Right ventricle myocardium superior (tissue), 1 donor: ENCODE results near the gene VSX1. TPM values are rescaled to one million over a fixed set of nuclear protein-coding genes. Genes with fewer than 3 reads are reported as not detected.

ENCODE experiments used
- ATAC-seq: fragments of 200-7000 bp; cut with Tn5 transposase; one replicate; pipeline ENCODE4 v1.9.1; 2020; ENCODE audit warnings: mild to moderate bottlenecking; ENCODE audit not compliant: poor library complexity
- DNase-seq: peaks from one replicate; pipeline ENCODE4 v3.0.0-alpha.2; 2020
- intact Hi-C: fragments of 100-400 bp; cut with DNase I; formaldehyde crosslinking; loops from one replicate; pipeline ENCODE4 v1.11.2; 2022
- total RNA-seq: library from RNA; stranded (reverse); fragmentation: NEBNext Ultra II Directional; extraction: Animal tissue kit (Norgen Biotek cat#: 25700); gene quantifications from one replicate; pipeline ENCODE4 v1.2.1, GENCODE V29; 2021
- donor health status: DM: no; HTN: yes; CAD: no; lungs with severe emphysema.

Gene VSX1
- total RNA-seq, 1 donor from 2014 or later: 0.30 TPM

DNA sequence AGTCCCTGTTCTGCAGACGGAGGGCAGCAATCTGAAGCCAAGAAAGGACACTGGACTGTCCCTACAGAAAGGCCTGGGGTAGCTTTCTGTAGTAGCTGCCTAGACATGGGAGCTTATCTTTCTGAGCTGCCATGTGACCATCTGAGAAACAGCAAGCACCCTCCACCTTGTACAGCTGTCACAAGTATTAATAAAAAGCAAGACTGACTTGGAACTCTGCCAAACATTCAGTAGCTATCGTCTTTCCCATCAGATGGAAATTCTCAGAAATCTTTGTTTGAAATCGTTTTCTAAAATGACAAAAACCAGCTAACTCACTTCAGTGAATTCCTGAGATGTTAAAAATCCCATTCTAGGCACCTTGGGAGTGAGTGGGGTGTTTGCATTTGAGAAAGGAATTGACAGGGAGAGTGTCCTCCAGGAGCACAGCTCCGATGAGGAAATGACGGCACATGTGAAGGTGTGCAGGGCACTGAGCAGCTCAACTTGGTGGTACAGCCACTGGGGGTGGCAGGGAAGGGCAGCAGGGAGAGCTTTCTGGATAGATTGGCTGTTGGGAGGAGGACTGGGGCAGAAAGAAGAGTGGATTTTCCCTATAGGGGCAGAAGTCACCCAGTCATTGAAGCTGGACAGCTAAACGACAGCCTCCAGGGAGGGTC, 48.5 kb downstream of the VSX1 start:
- DNase-seq (no peak), ATAC-seq (peak; percentile 53)
- intact Hi-C loops: no loop called here

DNA sequence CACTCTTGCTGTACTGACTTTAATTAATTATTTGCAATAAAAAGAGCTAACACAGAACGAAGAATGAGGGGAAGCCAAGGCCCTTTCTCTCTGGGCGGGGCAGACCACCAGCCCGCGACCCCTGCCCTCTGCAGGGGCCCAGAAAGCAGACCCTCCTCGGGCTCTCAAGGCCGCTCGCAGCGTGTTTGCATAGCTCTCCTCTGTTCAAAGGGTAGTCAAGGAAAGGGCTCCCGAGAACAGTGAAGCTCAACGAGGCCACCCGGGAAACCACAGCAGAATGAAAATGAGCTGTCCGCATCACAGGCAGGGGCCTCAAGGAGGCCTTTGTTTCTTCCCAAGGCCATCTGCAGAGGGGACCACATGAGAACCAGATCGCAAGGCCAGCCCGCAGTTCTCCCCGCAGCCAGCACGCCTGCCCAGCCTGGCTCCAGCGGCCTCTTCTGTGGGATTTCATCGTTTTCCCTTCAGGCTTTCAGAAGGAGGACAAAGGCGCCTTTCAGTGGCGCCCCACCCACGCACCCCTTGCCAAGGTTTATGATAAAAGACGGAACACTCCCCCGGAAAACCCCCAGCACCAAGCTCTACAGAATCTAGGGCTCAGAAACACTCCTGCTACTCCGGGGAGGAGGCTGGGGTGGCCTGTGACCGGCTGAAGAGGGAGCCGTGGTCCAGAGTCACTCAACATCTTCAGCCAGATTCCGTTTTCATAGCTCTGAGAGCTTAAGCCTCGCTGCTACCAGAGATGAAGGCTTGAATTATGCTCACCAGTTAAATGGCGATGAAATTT, 49.3 kb downstream of the VSX1 start:
- intact Hi-C loops: no loop called here
- ATAC-seq: peak; percentile 70
- DNase-seq: peak; percentile 84

DNA sequence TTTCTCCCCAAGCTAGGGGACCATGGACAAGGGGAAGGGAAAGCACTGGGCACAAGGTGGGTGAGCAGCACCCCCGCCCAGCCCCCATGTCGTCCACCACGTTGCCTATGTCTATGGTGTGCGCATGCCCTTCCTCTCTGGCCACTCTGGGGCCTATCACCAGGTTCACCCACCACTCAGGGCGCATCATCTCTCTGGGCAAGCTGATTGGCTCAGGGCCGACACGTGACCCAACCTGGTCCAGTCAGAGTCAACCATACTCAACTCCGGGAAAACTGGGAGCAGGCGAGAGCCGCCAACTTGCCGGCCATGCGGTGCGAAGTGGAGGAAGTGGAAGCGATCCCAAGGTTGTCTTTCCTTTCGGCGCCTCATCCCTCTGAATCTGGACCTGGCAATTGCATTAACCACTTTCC, 49.9 kb downstream of the VSX1 start:
- ATAC-seq (no peak), DNase-seq (no peak)
- intact Hi-C loops: no loop called here

DNA sequence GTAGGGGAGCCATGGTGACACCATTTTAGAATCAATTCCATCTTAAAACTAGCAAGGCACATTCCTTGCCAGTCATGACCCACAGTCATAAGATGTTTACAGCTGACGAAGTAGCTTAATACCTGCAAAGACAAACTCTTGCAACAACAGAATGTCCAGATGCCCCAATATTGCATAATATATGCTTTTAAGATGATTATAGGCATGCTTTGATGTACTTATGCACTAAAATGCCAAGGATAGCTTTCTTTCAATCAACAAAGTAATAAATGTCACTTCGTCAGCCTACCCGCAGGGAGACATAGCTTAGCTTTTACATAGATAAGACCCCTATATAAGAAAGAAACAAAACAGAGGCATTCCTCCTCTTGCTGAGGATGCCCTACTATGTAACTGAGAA, 50.7 kb downstream of the VSX1 start:
- intact Hi-C loops: no loop called here
- ATAC-seq: no peak
- DNase-seq: no peak

DNA sequence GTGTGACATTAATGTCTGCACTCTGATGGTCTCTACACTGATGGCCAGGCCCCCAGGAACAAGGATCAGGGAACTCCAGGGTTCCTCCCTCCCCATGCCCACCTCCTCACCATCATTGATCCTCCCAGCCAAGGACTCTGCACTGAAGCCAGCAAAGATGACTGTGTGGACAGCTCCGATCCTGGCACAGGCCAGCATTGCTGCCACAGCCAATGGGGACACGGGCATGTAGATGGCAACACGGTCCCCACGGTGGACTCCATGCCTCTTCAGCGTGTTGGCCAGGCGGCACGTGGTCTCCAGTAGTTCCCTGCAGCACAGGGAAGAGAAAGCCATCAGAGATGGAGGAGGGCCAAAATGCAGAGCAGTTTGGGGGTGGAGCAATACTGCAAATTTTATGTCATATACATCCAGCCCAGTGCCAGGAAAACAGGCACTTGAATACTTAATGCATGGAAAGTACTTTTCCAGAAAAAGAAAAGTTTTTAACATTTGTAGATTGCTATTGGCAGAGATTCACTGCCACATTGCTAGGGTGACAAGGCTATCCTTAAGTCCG, 51.2 kb downstream of the VSX1 start:
- ATAC-seq (no peak), DNase-seq (no peak)
- intact Hi-C loops: no loop called here

DNA sequence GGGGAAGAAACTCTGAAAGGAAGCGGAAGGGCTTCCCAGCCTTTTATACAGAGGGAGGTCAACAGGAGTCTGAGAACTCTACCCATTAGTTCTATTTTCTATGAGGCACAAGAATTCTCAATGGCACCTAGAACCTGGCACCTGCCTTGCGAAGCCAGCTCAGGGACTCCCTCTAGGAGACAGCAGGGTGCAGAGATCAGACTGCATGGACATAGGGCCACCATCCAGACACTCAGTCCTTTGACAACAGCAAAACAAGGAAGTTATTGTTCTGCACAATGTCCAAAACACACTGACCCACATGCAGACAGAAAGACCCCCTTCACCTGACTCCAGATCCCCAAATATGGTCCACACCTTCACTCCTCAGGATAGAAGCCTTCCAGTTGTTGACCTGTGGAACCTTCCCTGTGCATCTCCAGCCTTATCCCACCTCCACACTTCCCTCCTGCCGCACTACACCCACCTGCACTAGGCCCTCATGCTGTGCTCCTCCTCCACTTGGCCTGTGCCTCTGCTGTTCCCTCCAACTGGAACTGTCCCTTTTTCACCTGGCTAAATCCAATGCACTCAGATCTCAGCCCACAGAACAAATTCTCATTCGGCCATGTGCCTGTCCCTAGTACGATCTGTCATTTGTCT, 51.8 kb downstream of the VSX1 start:
- ATAC-seq (no peak), DNase-seq (no peak)
- intact Hi-C loops: no loop called here

DNA sequence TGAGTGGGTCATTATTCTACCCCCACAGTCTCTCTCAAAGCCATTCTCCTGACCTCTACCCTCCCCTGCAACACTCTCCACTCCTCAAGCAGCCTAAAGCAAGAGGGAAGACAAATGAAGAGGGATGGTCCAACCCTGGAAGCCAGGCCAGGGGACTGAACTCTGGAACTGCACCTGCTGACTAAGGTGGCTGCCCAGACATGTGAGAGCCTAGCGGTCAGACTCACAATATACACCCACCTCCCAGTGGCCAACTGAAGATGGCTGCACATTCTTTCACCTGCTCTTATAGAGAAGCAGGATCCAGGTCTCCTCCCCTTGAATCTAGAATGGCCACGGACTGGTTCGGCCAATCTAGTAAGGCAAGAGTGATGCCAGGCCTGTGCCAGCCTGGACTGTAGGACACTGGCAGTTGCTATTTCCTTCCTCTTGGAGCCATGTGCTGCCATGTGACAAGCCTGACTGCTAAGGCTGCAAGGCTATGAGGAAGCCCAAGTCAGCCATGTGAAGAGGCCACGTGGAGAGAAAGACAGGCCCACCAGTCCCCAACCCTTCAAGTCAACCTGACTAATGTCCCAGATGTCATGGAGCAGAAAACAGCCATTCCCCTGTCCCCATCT, 55.8 kb downstream of the VSX1 start:
- peak; percentile 23 for ATAC-seq
- DNase-seq: no peak
- intact Hi-C loops: no loop called here

Other genes with a start within 250 kb of the VSX1 start
- 0.48 TPM for gene CST7, start 132.9 kb downstream of the VSX1 start, total RNA-seq
- 23.2 TPM for gene APMAP, start 89.4 kb downstream of the VSX1 start, total RNA-seq
- 143 TPM for gene ACSS1, start 24.0 kb downstream of the VSX1 start, total RNA-seq
- 118 TPM for gene ENTPD6, start 113.6 kb upstream of the VSX1 start, total RNA-seq
- gene PYGB, start 165.9 kb upstream of the VSX1 start, total RNA-seq: 170 TPM